Iris pigment epithelial cell (primary cell): ENCODE data around the gene C6orf132.
A peak's percentile ranks its signal among the peaks of the same experiment; 100 is the strongest.

ENCODE experiments used
- DNase-seq: peaks from one replicate; pipeline ENCODE4 v3.0.0-alpha.2; 2011; ENCODE audit warnings: low read depth

C6orf132 gene

GRCh38 chr6:42075159-42075838, 67.1 kb downstream of the C6orf132 start:
- peak; percentile 69 for DNase-seq

- DNase-seq, result no peak
These were observed 69.1 kb downstream of the C6orf132 start for GRCh38 chr6:42073287-42073686.

GRCh38 chr6:42071881-42072583, 70.4 kb downstream of the C6orf132 start:
- DNase-seq, result no peak

- DNase-seq, result no peak
These were observed 73.4 kb downstream of the C6orf132 start for GRCh38 chr6:42068872-42069522.

GRCh38 chr6:42068173-42068572, 74.2 kb downstream of the C6orf132 start:
- no peak for DNase-seq

- no peak for DNase-seq
These were observed 76.2 kb downstream of the C6orf132 start for GRCh38 chr6:42066156-42066675.

GRCh38 chr6:42059743-42060142, 82.7 kb downstream of the C6orf132 start:
- DNase-seq, result no peak

- DNase-seq, result no peak
These were observed 88.8 kb downstream of the C6orf132 start for GRCh38 chr6:42053601-42054000.

- DNase-seq, result peak; percentile 65
These were observed 91.2 kb downstream of the C6orf132 start for GRCh38 chr6:42051268-42051653.
